Muscle layer of colon (tissue), 2 donors: ENCODE results near the gene IVNS1ABP.

Experiments used
- H3K27ac ChIP-seq: one replicate; pipeline ENCODE4 v1.7.0; 2013; ENCODE audit warnings: low read depth, mild to moderate bottlenecking, low read length, moderate library complexity
- H3K27me3 ChIP-seq, 2 donors: one replicate each; pipeline ENCODE4 v1.7.0; 2013; ENCODE audit warnings: low read length in 2 of 2, mild to moderate bottlenecking in 2 of 2; ENCODE audit not compliant: insufficient read depth in 2 of 2, control insufficient read depth in 1 of 2
- H3K36me3 ChIP-seq: one replicate; pipeline ENCODE4 v1.7.0; 2013; ENCODE audit warnings: mild to moderate bottlenecking, low read length; ENCODE audit not compliant: insufficient read depth
- H3K4me1 ChIP-seq: one replicate; pipeline ENCODE4 v1.7.0; 2013; ENCODE audit warnings: mild to moderate bottlenecking, low read length; ENCODE audit not compliant: insufficient read depth
- H3K4me3 ChIP-seq, 2 donors: one replicate each; pipeline ENCODE4 v1.7.0; 2013; ENCODE audit warnings: low read length in 2 of 2, low read depth in 1 of 2, mild to moderate bottlenecking in 1 of 2, moderate library complexity in 1 of 2
- H3K9ac ChIP-seq: one replicate; pipeline ENCODE4 v1.7.0; 2013; ENCODE audit warnings: low read length
- H3K9me3 ChIP-seq: one replicate; pipeline ENCODE4 v1.7.0; 2013; ENCODE audit warnings: mild to moderate bottlenecking, low read length
- donor health status: abdominal sarcoma.
- donor health status: Adenocarcinoma of cecum.

Gene IVNS1ABP

GRCh38 chr1:185250063-185250462 is 67.0 kb downstream of the IVNS1ABP start:
- H3K9ac ChIP-seq, result no peak overlapping the region
- H3K4me1 ChIP-seq, result no peaks in the 10 kb centered on the region
- no peak overlapping the region for H3K27ac ChIP-seq
- H3K27me3 ChIP-seq, result no peaks in the 10 kb centered on the region
- no peaks in the 10 kb centered on the region for H3K9me3 ChIP-seq
- H3K4me3 ChIP-seq, result no peak overlapping the region
- no peaks in the 10 kb centered on the region for H3K36me3 ChIP-seq

- Histone ChIP-seq H3K36me3 (no peaks in the 10 kb centered on the region), H3K27me3 (no peaks in the 10 kb centered on the region), H3K4me1 (no peaks in the 10 kb centered on the region), H3K4me3 (no peak overlapping the region), H3K9me3 (no peaks in the 10 kb centered on the region), H3K27ac (no peak overlapping the region), H3K9ac (no peak overlapping the region)
Observed at GRCh38 chr1:185249563-185249962, 67.5 kb downstream of the IVNS1ABP start.
